Activated CD8-positive, alpha-beta memory T cell treated with anti-CD3 and anti-CD28 coated beads for 24 hours (primary cell): ENCODE results near the gene LMBR1.
"Not testable (repeated sequence)": the region's sequence is repeated elsewhere in the genome, so short reads cannot be mapped to it uniquely, and the experiment has no call there.

Experiments
- DNase-seq: peaks from one replicate; pipeline ENCODE4 v3.0.0-alpha.2; 2020

Gene LMBR1

GRCh38 chr7:156651474-156651873, 241.5 kb downstream of the LMBR1 start:
- no peak for DNase-seq

- no peak for DNase-seq
Measured at GRCh38 chr7:156650042-156650441, 242.9 kb downstream of the LMBR1 start.

GRCh38 chr7:156647330-156647729, 245.7 kb downstream of the LMBR1 start:
- DNase-seq = not testable (repeated sequence)

DNA sequence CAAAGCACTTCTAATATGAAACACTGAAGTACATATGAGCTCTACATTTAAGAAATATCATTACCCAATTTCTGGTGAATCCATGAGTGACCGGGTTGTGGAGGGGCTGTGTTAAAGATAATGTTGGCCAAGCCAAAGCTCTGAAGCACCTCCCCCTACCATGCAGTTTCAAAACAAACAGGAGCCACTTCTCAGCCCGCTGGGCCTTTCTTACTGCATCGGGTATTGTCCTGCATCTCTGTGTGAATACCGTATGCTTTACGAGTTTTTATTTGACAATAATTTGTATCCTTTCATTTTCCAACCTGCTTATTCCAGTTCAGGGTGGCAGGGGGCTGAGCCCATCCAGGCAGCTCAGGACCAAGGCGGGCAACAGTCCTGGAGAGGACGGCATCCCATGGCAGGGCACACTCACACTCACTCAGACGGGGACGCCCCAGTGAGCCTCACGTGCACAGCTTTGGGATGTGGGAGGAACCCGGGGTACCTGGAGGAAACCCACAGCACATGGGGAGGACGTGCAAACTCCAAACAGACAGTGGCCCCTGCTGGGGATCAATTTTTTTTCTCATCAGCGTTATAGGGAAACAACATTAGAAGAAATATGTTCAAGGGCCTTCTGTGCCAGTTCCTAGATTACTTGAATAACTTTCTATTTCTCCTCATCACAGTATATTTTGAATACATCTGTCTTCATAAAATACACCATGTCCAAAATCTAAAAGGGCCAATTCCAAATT, 250.5 kb downstream of the LMBR1 start:
- no peak for DNase-seq

DNA sequence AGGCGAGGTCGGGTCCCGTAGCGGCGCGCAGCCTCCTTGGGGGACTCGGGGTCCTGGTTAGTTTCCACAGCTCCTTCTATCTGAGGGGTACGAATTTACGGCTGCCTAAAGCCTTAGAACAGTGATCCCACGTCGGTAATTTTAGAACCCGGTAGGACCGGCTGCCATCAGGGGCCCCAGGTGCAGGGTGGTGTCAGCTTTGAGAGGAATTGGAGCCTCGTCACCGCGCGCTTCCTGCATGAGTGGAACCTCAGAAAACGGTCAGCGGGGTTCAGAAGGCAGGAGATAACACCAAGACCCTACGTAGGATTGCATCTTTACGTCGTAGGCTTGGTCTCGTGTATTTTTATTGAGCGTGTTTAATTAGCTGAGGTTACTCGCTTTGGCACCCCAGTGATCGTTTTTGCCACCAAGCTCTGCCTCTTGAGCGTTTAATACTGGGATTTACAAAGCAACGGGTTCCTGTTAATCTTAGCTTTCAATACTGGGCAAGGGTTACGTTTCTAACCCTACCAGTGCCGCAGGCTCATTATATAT, 252.0 kb downstream of the LMBR1 start:
- DNase-seq = no peak

DNA sequence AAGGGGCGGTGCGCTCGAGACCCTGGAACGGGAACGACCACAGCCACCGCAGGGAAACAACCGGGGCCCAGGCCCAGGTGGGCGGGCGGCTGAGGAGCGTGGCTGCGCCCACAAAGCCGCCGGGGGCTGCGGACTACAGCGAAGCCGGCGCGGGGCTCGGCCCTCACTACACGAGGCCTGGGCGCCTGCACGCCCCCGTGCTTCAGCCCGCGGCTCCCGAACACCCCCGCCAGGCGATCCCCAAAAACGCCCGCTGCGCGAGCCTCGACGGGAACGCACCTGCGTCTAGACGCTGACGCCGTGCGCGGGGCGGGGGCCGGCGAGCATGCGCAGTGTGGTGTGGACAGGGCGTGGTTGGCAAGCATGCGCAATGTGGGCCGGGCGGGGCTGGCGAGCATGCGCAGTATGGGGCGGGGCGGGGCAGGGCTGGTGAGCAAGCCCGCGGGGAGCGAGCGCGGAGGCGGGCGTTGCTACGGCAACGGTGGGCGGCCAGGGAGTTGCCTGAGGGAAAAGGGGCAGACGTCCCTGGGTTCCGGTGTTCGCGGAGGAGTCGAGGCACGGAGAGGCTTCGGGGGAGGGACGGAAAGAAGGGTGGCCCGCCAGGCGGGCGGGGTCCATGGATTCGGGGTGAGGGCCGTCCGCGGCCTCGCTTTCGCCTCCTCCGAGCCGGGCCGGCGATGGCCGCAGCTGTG, 252.6 kb downstream of the LMBR1 start, which contains the start of gene RNF32:
Gene RNF32 (plus strand): TSS at position 518 of the 692 bp plus-strand sequence. CDS start 3,104 bp downstream, outside the sequence.
- DNase-seq = peak; percentile 99

DNA sequence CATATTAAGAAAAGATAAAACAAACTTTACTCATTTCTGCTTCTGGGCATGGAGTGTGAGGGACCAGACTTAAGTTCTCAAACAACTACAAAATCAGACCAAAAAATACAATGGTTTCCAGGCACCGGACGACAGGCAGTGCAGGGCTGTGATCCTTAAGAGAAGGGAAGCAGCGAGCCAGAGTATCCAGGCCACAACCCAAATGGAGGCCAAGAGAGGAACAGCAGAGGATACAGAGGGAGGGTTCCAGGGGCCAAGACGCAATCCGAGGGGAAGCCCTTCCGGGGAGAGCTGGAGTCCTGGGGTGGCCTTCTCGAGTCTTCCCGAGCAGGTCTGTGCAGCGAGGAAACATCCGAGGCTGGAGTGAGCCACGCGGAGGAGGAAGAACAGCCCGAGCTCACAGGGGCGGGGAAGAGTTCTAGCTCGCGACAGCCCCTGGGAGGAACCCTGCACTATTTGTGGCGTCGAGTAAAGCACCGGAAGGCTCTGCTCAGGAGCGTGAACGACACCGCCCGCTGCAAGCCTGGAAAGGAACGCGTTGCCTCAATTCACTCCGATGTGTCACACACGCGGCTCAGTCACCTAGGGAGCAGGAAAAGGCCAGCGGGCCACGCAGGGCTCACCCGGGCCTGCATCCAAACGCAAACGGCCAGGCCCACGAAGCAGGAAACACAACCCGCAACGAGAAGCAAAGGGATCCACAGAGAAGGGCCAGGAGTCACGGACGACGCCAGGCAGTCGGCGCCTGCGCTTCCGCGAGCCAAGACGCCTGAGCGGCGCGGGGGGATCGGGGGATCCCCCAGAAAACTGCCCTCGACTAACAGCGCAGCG, 253.3 kb downstream of the LMBR1 start:
- no peak for DNase-seq

DNA sequence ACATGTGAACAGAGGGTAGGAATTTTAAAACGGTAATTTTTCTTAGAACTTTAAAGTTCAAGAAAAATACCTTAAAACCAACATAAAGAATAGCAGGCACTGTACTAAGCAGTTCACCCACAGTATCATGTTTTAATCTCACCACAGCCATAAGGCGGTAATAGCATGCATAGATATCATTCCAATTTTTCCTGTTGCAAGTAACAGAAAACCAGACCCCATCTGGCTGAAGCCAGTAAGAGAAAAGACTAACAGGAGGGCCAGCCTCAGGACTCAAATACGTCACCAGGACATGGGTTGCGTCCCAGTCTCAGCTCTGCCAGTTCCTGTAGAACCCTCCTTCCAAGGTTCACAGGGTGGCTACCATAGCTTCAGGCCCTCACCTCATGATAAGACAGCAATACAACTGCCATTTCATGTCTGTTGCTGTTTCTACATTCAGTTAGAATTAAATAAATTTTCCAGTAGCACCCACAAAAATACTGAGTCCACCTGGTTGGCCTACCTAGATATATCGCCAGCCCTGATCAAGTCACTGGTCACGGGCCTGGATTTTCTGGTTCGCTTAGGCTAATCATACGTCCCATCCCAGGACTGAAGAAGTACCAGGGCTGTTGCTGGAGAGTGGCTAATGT, 254.4 kb downstream of the LMBR1 start:
- no peak for DNase-seq

- DNase-seq = not testable (repeated sequence)
Measured at GRCh38 chr7:156637093-156637492, 255.9 kb downstream of the LMBR1 start.

- no peak for DNase-seq
Measured at GRCh38 chr7:156635529-156636385, 257.2 kb downstream of the LMBR1 start.

- DNase-seq = no peak
Measured at GRCh38 chr7:156634117-156634516, 258.9 kb downstream of the LMBR1 start.

- DNase-seq = no peak
Measured at GRCh38 chr7:156629873-156630272, 263.1 kb downstream of the LMBR1 start.

GRCh38 chr7:156628562-156628961, 264.4 kb downstream of the LMBR1 start:
- DNase-seq = no peak
